Activated naive CD8-positive, alpha-beta T cell treated with anti-CD3 and anti-CD28 coated beads, Interleukin-2, amount 50 U/mL, for 16 hours (primary cell): Measurements from ENCODE around the gene ZBTB38.

Source experiments
- DNase-seq: peaks from one replicate; pipeline ENCODE4 v3.0.0-alpha.2; 2020; ENCODE audit warnings: low read depth, low spot score

Gene ZBTB38

GRCh38 chr3:141337523-141337854 is 30.8 kb upstream of the ZBTB38 start:
- no peak for DNase-seq

GRCh38 chr3:141337991-141338390 is 30.3 kb upstream of the ZBTB38 start:
- no peak for DNase-seq

GRCh38 chr3:141338881-141339280 is 29.4 kb upstream of the ZBTB38 start:
- no peak for DNase-seq

GRCh38 chr3:141341536-141341935 is 26.8 kb upstream of the ZBTB38 start:
- no peak for DNase-seq

GRCh38 chr3:141342386-141342785 is 25.9 kb upstream of the ZBTB38 start:
- DNase-seq, result no peak

- no peak for DNase-seq
Observed at GRCh38 chr3:141343077-141343476, 25.2 kb upstream of the ZBTB38 start.

- no peak for DNase-seq
Observed at GRCh38 chr3:141343865-141344271, 24.4 kb upstream of the ZBTB38 start.

GRCh38 chr3:141345528-141345927 is 22.8 kb upstream of the ZBTB38 start:
- no peak for DNase-seq

- no peak for DNase-seq
Observed at GRCh38 chr3:141346007-141346406, 22.3 kb upstream of the ZBTB38 start.

GRCh38 chr3:141346418-141346817 is 21.9 kb upstream of the ZBTB38 start:
- DNase-seq, result no peak

GRCh38 chr3:141346839-141347238 is 21.5 kb upstream of the ZBTB38 start:
- DNase-seq, result no peak

- no peak for DNase-seq
Observed at GRCh38 chr3:141348837-141349236, 19.5 kb upstream of the ZBTB38 start.

GRCh38 chr3:141349711-141350110 is 18.6 kb upstream of the ZBTB38 start:
- no peak for DNase-seq

GRCh38 chr3:141350666-141351065 is 17.6 kb upstream of the ZBTB38 start:
- no peak for DNase-seq

- DNase-seq, result no peak
Observed at GRCh38 chr3:141352262-141352984, 15.9 kb upstream of the ZBTB38 start.

- DNase-seq, result no peak
Observed at GRCh38 chr3:141353652-141354495, 14.4 kb upstream of the ZBTB38 start.

GRCh38 chr3:141354517-141354916 is 13.8 kb upstream of the ZBTB38 start:
- DNase-seq, result no peak

GRCh38 chr3:141355242-141355641 is 13.1 kb upstream of the ZBTB38 start:
- DNase-seq, result no peak

- DNase-seq, result no peak
Observed at GRCh38 chr3:141356046-141356445, 12.3 kb upstream of the ZBTB38 start.

- no peak for DNase-seq
Observed at GRCh38 chr3:141360888-141361598, 7.3 kb upstream of the ZBTB38 start.

GRCh38 chr3:141362736-141363135 is 5.6 kb upstream of the ZBTB38 start:
- no peak for DNase-seq

- no peak for DNase-seq
Observed at GRCh38 chr3:141365201-141365600, 3.1 kb upstream of the ZBTB38 start.
